Measurements from ENCODE around the gene CRACR2B.

The CRACR2B gene

DNA sequence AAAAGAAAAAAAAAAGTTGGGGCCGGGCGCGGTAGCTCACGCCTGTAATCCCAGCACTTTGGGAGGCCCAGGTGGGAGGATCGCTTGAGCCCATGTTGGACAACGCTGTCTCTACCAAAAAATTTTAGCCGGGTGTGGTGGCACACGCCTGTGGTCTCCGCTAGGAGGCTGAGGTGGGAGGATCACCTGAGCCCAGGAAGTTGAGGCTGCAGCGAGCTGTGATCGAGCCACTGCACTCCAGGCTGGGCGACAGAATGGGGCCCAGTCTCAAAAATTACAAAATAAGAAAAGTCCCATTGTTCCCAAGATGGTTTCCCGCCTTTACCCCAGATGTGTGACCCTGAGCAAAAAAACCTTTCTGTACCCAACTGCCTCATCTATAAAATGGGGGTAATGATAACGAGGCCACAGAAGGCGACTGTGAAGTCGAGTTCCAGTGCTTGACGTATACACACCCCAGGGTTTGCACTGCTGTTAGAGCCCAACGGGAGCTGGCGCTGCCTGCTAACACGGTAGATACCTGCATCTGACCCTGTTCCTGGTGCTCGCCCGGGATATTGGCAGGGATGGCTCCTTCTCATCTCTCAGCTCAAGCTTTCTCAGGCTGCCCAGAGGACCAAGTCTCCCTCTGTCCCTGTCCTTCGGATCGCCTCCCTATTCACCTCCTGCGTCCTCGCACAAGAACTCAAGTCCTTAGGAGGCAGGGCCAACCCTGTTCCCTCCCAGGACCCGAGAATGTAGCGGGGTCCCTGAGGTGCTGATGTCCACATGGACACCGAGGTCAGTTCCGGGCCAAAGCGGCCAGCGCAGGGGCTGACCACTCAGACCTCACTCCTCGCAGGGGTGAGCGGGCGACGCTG, 19.1 kb upstream of the CRACR2B start:
- H3K4me3 ChIP-seq (ENCODE audit: low read depth, low read length), result peak overlapping the region; percentile 64
- no peak for DNase-seq
- TF ChIP-seq CTCF (IDR thresholded peaks at IDR 0.05; ENCODE audit: low read depth, low read length), result no peak
- peak overlapping the region; percentile 100 for H3K27ac ChIP-seq
- H3K36me3 ChIP-seq, result peaks cover 38% of the 10 kb centered on the region
- no peaks in the 10 kb centered on the region for H3K9me3 ChIP-seq (ENCODE audit: severe bottlenecking)
- no peaks in the 10 kb centered on the region for H3K27me3 ChIP-seq (ENCODE audit: insufficient read depth, low read depth, severe bottlenecking)

- peak; percentile 96 for DNase-seq
- Histone ChIP-seq H3K27ac (peak within 1 kb of the TSS; percentile 100), H3K4me3 (ENCODE audit: low read depth, low read length) (peak within 1 kb of the TSS; percentile 64), H3K36me3 (peaks cover 41% of the 10 kb centered on the region), H3K27me3 (ENCODE audit: insufficient read depth, low read depth, severe bottlenecking) (no peaks in the 10 kb centered on the region), H3K9me3 (ENCODE audit: severe bottlenecking) (no peaks in the 10 kb centered on the region)
- TF ChIP-seq CTCF (IDR thresholded peaks at IDR 0.05; ENCODE audit: low read depth, low read length), result no peak
Observed at GRCh38 chr11:809287-810039, 18.3 kb upstream of the CRACR2B start, which contains the start of gene RPLP2. TSS of gene RPLP2 (plus strand) at chr11:809967. CDS start at chr11:810235, 268 bp downstream.

DNA sequence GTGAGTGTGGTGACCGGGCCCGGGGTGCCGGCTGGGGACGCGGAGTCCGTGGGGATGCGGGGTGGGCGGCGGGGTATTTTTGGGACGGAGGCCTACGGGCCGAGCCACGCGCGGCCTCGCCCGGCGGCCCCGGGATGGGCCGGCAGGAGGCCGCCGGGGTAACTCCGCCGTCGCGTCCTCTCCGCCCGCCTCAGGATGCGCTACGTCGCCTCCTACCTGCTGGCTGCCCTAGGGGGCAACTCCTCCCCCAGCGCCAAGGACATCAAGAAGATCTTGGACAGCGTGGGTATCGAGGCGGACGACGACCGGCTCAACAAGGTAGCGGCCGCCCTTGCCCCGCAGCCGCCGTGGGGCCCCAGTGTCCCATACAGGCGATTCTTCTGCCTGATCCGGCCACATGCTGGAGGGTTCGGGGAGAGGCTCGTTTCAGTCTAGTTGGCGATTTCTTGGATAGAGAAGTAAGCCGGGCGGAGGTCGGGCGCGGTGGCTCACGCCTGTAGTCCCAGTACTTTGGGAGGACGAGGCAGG, 17.6 kb upstream of the CRACR2B start:
- Histone ChIP-seq H3K9me3 (ENCODE audit: severe bottlenecking) (no peaks in the 10 kb centered on the region), H3K27me3 (ENCODE audit: insufficient read depth, low read depth, severe bottlenecking) (no peaks in the 10 kb centered on the region), H3K36me3 (peaks cover 43% of the 10 kb centered on the region), H3K4me3 (ENCODE audit: low read depth, low read length) (peak overlapping the region; percentile 64), H3K27ac (peak overlapping the region; percentile 100)
- no peak for DNase-seq
- TF ChIP-seq CTCF (IDR thresholded peaks at IDR 0.05; ENCODE audit: low read depth, low read length), result no peak

- H3K27ac ChIP-seq, result peak overlapping the region; percentile 11
- H3K27me3 ChIP-seq (ENCODE audit: insufficient read depth, low read depth, severe bottlenecking), result no peaks in the 10 kb centered on the region
- DNase-seq, result no peak
- no peak overlapping the region for H3K4me3 ChIP-seq (ENCODE audit: low read depth, low read length)
- no peak for TF ChIP-seq CTCF (IDR thresholded peaks at IDR 0.05; ENCODE audit: low read depth, low read length)
- H3K36me3 ChIP-seq, result peaks cover 45% of the 10 kb centered on the region
- H3K9me3 ChIP-seq (ENCODE audit: severe bottlenecking), result no peaks in the 10 kb centered on the region
Observed at GRCh38 chr11:811446-812245, 16.1 kb upstream of the CRACR2B start.

DNA sequence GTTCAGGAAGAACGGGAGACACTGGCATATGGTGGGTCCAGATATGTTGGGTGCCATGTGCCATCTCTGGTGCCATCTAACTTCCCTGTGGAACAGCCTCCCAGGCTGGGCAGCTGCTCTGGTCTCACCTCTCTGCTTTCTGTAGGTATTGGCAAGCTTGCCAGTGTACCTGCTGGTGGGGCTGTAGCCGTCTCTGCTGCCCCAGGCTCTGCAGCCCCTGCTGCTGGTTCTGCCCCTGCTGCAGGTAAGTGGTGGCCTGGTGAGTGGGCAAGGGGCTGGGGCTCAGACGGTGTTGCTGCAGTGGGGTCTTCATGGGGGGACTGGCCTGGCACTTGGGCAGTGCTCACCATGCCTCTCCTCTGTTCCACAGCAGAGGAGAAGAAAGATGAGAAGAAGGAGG, 15.3 kb upstream of the CRACR2B start:
- Histone ChIP-seq H3K4me3 (ENCODE audit: low read depth, low read length) (no peak overlapping the region), H3K27me3 (ENCODE audit: insufficient read depth, low read depth, severe bottlenecking) (no peaks in the 10 kb centered on the region), H3K27ac (no peak overlapping the region), H3K36me3 (peaks cover 45% of the 10 kb centered on the region), H3K9me3 (ENCODE audit: severe bottlenecking) (no peaks in the 10 kb centered on the region)
- no peak for TF ChIP-seq CTCF (IDR thresholded peaks at IDR 0.05; ENCODE audit: low read depth, low read length)
- no peak for DNase-seq

All from WERI-Rb-1 (cell line).